HUES6 (cell line): ENCODE results near the gene UPK3BL1.
"Not testable (repeated sequence)": the region's sequence is repeated elsewhere in the genome, so short reads cannot be mapped to it uniquely, and the experiment has no call there.

Source experiments
- H3K27ac ChIP-seq: 2 replicates; pipeline ENCODE4 v1.7.0; 2013; ENCODE audit warnings: low read depth, mild to moderate bottlenecking, low read length, inconsistent platforms
- H3K27me3 ChIP-seq: 2 replicates; pipeline ENCODE4 v1.6.1; 2013; ENCODE audit warnings: low read length; ENCODE audit not compliant: control insufficient read depth, insufficient read depth
- H3K36me3 ChIP-seq: 2 replicates; pipeline ENCODE4 v1.6.1; 2013; ENCODE audit warnings: low read length; ENCODE audit not compliant: control insufficient read depth, insufficient read depth
- H3K4me1 ChIP-seq: 2 replicates; pipeline ENCODE4 v1.6.1; 2013; ENCODE audit warnings: low read length; ENCODE audit not compliant: control insufficient read depth, insufficient read depth
- H3K4me3 ChIP-seq: 2 replicates; pipeline ENCODE4 v1.5.1; 2013; ENCODE audit warnings: low read depth, low read length
- H3K9ac ChIP-seq: one replicate; pipeline ENCODE4 v1.6.1; 2013; ENCODE audit warnings: mild to moderate bottlenecking, low read length
- H3K9me3 ChIP-seq: 2 replicates; pipeline ENCODE4 v1.6.1; 2013; ENCODE audit warnings: low read depth, low read length; ENCODE audit not compliant: control insufficient read depth, insufficient read depth

UPK3BL1 gene

DNA sequence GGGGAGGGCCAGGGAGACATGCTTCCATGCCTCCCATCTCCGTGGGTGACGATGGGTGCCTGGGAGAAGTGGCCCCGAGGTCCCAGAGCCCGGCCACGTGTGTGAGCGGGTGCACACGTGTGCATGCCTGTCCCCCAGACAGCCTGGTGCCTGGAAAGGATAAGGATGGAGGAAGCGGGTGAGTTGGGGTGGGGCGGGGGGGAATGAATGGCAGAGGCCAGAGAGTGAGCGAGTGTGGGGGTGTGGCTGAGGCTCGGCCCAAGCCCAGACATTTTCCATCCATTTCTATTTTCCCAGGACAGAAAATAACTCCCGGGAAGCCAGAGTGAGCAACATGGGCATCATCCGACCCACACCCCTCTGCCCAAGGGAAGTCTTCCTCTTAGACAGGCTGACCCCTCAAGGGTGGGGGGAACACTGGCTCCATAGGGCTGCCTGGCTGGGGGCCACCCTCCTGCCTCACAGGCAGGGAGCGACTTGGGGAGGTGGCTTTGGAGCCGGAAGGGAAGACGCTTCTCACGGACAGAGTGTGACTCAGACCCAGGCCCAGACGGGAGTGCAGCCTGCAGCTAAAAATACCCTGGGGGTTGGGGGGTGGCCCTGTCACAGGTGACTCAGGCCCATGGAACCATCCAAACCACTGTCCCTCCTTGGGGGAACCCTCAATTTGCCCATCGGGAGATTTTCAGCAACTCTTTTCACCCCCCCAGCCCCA is 38.0 kb downstream of the UPK3BL1 start:
- not testable (repeated sequence) for H3K27me3 ChIP-seq, H3K9ac ChIP-seq, H3K4me1 ChIP-seq, H3K4me3 ChIP-seq, H3K36me3 ChIP-seq, H3K9me3 ChIP-seq, H3K27ac ChIP-seq

DNA sequence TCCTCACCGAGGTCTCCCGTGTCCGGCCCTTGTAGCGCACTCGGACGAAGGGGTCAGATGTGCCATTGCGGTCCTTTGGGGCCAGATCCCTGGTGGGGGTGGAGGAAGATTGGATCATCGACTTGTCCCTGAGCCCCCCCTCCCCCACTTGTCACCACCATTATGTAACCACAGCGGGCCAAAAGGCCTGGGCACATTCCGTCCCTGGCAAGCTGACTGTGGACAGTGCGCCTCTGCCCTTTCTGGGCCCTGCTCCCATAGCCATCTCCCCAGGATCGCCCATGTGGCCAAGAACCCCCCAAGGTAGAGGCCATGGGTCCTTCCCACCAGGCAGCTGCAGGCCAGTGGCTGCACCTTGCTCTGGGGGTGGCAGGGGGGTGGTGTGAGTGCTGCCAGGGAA is 40.3 kb downstream of the UPK3BL1 start:
- H3K36me3 ChIP-seq, H3K9me3 ChIP-seq, H3K9ac ChIP-seq, H3K4me1 ChIP-seq, H3K27me3 ChIP-seq, H3K27ac ChIP-seq, H3K4me3 ChIP-seq: not testable (repeated sequence)

DNA sequence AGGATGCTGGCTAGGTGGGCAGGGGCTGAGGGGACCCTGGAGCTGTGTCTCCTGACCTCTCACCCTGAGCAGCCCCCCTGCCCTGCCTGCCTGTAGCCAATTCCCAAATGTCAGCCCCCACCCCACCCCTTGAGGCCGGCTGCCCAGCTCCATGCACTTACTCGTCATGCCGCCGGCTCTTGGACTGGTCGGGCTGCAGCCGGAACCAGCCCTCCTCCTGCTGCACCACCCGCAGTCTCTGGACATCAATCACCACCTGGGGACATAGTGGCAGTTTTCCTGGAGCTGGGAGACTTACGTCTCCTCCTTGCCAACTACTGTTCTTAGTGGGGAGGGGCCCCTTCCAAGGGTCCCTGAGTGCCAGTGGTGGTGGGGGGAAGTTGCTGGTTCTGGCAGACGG is 42.9 kb downstream of the UPK3BL1 start:
- not testable (repeated sequence) for H3K4me3 ChIP-seq, H3K27me3 ChIP-seq, H3K9ac ChIP-seq, H3K36me3 ChIP-seq, H3K4me1 ChIP-seq, H3K9me3 ChIP-seq, H3K27ac ChIP-seq

DNA sequence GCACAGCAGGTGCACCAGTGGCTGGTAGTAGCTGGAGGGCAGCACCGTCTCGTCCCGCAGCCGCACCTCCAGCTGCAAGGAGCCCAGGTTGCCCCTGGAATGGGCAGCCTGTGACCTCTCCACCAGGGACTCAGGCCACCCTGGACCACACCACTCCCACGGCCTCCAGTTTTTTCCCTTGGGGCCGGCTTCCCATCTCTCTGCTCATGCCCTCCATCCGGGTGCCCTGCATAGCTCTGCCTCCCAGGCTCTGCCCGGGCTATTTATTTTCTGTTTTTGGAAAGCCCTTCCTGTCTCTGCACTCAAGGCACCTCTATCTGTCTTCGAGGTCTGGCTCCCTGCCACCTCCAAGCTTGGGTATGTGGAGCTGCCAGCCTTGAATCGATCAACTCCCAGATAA is 46.6 kb downstream of the UPK3BL1 start:
- not testable (repeated sequence) for H3K36me3 ChIP-seq, H3K27me3 ChIP-seq, H3K4me3 ChIP-seq, H3K27ac ChIP-seq, H3K9ac ChIP-seq, H3K4me1 ChIP-seq, H3K9me3 ChIP-seq

DNA sequence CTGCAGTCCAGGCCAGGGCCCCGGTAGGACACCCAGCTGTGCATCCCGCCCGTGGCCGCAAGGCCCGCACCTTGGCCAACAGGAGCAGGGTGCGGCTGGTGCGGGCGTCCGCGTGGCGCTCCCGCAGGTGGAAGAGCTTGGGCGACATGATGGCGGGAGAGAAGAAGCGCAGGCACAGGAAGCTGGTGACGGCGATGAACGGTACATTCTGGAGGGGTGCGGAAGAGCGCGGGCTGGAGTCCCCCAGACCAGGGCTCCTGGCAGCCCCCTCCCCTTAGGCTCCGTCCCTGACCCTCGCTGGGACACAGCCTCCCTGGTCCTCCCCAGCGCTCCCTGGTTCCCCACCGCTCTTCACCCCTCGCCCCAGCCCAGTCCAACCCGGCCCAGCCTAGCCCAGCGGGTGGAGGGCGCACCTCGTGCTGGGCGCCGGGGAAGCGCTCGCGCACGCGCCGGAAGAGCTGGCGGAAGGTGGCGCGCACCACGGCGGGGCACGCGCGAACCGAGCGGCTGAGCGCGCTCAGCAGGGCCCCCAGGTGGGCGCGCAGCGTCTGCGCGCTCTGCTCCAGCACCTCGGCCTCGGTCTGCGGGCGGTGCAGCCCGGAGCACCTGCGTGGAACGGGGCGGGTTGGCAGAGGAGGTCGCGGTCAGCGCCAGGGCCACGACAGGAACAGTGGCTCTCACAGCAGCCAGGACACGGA is 48.8 kb downstream of the UPK3BL1 start:
- not testable (repeated sequence) for H3K27ac ChIP-seq, H3K27me3 ChIP-seq, H3K4me3 ChIP-seq, H3K9me3 ChIP-seq, H3K4me1 ChIP-seq, H3K9ac ChIP-seq, H3K36me3 ChIP-seq

DNA sequence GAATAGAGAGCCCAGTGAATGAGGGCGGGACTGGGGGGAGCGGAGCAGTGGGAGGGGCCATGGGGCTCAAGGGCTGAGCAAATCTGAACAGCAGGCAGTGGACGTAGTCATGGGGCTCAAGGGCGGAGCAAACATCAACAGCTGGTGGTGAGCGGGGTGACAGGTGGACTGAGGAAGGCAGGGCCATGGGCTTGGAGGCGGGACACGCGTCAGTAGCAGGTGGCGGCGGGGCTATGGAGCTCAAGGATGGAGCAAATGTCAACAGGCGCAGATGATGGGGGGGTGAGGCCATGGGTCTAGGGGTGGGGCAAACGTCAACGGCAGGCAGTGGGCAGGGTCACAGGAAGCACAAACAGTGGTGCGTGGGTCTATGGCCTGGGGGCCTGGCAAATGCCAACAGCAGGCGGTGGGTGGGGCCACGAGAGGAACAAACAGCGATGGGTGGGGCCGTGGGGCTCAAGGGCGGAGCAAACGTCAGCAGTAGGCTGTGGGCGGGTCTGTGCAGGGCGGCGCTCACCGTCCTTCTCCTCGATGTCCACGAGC is 50.0 kb downstream of the UPK3BL1 start:
- H3K4me1 ChIP-seq, H3K9ac ChIP-seq, H3K36me3 ChIP-seq, H3K27me3 ChIP-seq, H3K9me3 ChIP-seq, H3K4me3 ChIP-seq, H3K27ac ChIP-seq: not testable (repeated sequence)

GRCh38 chr7:102589857-102590256 is 52.7 kb downstream of the UPK3BL1 start:
- H3K4me3 ChIP-seq, H3K9me3 ChIP-seq, H3K27me3 ChIP-seq: not testable (repeated sequence)

More at GRCh38 chr7:102589857-102590256, 52.7 kb downstream of the UPK3BL1 start:
- not testable (repeated sequence) for H3K36me3 ChIP-seq, H3K27ac ChIP-seq, H3K9ac ChIP-seq, H3K4me1 ChIP-seq
